Coronary artery (tissue), 2 donors: ENCODE results near the gene MADD.

Experiments used
- DNase-seq: peaks from one replicate; pipeline ENCODE4 v3.0.0-alpha.2; 2017; ENCODE audit warnings: low spot score
- H3K27ac ChIP-seq, 2 donors: fragments of 200-600 bp; sonication (generic); one replicate each; pipeline ENCODE4 v1.5.1; 2016 to 2019
- H3K4me3 ChIP-seq: fragments of 200-600 bp; sonication (generic); 2 replicates; pipeline ENCODE4 v1.5.1; 2016; ENCODE audit warnings: mild to moderate bottlenecking, moderate library complexity
- CTCF ChIP-seq: fragments of 200-600 bp; sonication (generic); IDR thresholded peaks from one replicate; pipeline ENCODE4 v1.5.1; 2019; ENCODE audit warnings: antibody characterized with exemption

Gene MADD

DNA sequence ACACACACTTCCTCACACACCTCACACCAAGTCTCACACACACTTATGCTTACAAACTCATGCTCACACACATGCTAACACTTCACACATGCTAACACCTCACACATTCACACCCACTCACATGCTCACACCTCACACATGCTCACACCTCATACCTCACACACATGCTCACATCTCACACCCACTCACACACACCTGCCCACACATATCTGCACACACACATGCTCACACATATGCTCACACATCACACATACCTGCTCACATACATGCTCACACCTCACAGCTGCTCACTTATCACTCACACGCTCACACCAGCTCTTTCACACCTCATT lies 87.0 kb downstream of the MADD start:
- Histone ChIP-seq H3K27ac (no peak overlapping the region), H3K4me3 (no peak overlapping the region)
- no peak for DNase-seq
- no peak for TF ChIP-seq CTCF

DNA sequence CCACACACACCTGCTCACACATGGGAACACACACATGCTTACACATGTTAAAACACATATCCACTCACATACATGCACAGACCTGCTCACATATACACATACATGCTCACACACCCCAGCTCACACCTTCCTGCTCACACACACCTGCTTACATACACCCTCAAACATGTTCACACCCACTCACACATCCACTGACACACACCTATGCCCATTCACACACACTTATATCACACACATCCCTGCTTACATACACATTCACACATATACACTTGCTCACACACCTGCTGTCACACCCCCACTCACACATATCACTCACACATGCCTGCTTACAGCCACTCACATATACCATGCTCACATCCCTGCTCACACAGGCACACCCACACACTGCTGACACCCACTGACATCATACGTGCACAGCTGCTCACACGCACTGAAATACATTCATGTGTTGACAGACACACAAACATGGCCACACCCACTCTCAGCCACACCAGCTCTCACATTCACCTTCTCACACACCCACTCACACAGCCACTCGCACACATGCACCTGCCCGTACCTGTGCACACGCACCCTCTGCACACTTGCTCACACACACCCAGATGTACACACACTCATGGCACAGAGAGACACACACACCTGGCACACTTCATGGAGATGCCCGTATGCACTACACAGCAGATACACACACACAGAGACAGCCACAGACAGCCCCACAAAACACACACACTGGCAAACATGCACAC lies 88.2 kb downstream of the MADD start:
- Histone ChIP-seq H3K4me3 (no peak overlapping the region), H3K27ac (no peak overlapping the region)
- TF ChIP-seq CTCF = no peak
- no peak for DNase-seq

DNA sequence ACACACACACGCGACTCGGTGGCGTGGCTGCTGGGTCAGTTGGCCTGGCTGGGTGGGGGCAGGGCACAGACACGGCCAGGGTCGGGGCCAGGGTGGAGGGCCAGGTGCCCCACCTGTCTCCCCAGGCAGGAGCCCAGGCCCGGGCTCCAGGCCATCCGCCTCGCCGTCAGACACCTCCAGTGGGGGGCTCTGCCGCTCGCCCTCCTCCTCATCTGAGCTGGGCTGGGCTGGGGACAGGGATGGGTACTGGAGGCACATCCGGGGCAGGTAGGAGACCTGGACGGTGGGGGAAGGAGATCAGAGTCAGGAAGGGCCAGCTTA lies 88.8 kb downstream of the MADD start:
- TF ChIP-seq CTCF = no peak
- Histone ChIP-seq H3K27ac (no peak overlapping the region), H3K4me3 (no peak overlapping the region)
- no peak for DNase-seq

DNA sequence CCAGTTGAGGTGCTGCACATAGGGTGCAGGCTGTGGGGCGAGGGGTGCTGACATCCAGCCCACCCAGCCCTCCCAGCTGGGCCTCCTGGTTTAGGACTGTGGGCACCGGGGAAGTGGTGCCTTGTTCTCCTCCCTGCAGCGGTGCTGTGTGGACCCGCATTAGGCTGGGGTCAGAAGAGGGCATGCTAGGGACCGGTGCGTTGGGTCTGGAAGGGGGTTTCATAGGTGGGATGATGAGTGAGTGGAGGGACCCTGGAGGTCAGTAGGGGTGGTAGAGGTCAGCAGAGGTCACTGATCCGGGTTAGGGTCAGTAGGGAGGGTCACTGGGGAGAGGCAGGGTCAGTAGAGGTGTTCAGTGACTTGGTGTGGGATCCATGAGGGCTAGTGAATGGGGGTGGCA lies 89.2 kb downstream of the MADD start:
- Histone ChIP-seq H3K27ac (peak overlapping the region in 1 of 2 donors; percentile 1), H3K4me3 (no peak overlapping the region)
- DNase-seq = no peak
- TF ChIP-seq CTCF = no peak

DNA sequence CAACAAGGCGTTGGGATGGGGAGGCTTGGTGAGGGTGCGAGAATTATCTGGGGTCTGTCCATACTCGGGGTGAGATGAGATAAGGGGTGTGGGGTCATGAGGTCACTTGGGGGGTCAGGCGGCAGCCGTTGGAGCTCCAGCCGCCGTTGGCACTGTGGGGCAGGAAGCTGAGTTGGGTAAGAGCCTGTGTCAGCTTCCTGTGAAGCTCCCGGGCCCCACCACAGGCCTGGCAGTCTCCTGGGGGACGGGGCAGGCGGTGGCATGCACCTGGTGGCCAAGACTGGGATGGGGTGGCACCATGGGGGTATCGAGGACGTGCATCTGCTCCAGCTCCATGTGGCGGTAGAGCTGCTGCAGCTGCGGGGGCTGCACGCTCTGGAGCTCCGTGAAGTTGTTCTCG lies 89.7 kb downstream of the MADD start:
- TF ChIP-seq CTCF = no peak
- no peak for DNase-seq
- Histone ChIP-seq H3K4me3 (no peak overlapping the region), H3K27ac (peak overlapping the region in 1 of 2 donors; percentile 1)

DNA sequence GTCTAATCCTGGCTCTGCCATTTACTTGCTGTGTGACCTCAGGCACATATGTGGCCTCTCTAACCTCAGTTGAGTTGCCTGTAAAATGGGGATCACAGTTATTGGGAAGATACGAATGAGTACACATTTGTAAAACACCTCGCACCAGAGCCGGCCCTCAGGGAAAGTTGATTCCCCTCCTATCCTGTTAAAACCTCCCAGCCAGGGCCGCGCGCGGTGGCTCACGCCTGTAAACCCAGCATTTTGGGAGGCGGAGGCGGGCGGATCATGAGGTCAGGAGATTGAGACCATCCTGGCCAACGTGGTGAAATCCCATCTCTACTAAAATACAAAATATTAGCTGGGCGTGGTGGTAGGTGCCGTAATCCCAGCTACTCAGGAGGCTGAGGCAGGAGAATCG lies 90.4 kb downstream of the MADD start:
- H3K4me3 ChIP-seq = no peak overlapping the region
- no peak for TF ChIP-seq CTCF
- no peak overlapping the region for H3K27ac ChIP-seq
- DNase-seq = no peak

DNA sequence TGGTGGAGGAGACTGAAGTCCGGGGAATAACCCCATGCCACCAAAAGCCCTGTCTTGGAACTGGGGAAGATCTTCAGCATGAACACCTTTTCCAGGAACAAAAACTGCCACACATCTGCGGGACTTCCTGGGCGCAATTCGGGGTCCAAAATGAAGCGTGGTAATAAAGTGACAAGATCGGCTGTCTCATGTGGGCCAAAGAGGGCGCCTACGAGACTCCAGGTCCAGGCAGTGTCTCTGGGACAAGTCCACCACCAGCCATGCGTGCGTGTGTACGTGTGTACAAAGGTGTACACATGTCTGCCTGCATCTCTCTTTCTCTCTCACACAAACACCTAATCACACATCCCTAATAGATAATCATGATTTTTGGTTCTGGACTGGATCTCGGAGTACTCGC lies 91.5 kb downstream of the MADD start:
- no peak for DNase-seq
- no peak overlapping the region for H3K27ac ChIP-seq
- TF ChIP-seq CTCF = no peak
- no peak overlapping the region for H3K4me3 ChIP-seq
